GM18873 (cell line): ENCODE results near the gene RPL27A.
"Not testable (repeated sequence)": the region's sequence is repeated elsewhere in the genome, so short reads cannot be mapped to it uniquely, and the experiment has no call there.

ENCODE experiments used
- ATAC-seq: cut with Tn5 transposase; IDR thresholded peaks from one replicate; pipeline ENCODE4 v1.9.1; 2021; ENCODE audit warnings: mild to moderate bottlenecking, moderate library complexity, moderate number of reproducible peaks; ENCODE audit not compliant: unreplicated experiment, low FRiP score

The RPL27A gene

DNA sequence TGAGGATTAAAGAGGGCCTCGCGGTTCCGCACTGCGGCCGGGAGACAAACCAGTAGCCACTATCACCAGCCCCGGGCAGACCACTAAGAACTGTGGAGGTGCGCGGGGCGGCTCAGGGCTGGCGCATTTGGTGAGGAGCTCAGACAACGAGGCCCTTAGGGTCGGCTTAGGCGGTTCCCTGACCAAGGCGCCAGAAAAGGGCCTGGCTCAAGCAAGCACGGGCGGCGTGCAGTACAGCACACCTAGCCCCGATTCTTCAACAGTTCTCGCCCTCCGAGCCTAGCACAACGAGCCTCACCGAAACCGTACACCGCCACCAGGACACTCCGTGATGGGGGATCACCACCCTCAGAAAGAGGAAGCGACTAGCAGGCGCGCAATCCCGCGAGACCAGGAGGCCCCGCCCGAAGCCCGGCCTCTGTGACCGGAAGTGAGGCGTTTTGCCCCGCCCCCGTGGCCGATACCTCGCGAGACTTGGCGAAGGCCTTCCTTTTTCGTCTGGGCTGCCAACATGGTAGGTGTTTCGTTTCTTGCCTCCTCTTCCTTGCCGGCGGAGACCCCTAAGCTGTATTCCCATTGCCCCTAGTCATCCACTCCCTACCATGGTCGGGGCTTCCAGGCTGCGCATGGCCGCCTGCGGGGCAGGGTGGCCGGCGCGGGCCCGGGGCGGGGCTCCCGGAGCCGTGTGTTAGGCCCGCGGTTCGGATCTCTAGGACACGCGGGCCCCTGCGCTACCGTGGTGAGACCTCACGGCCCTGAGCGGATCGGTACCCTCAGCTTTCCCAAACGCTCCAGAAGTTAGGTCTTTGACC is at the start of gene RPL27A, which contains the start of gene TRIM66:
Gene RPL27A (plus strand): TSS at position 490 of the 812 bp plus-strand sequence. CDS start 22 bp downstream, at position 512.
Gene TRIM66 (minus strand): TSS at position 363 of the 812 bp plus-strand sequence. CDS start 10,391 bp downstream, outside the sequence.
- peak; percentile 92 for ATAC-seq

DNA sequence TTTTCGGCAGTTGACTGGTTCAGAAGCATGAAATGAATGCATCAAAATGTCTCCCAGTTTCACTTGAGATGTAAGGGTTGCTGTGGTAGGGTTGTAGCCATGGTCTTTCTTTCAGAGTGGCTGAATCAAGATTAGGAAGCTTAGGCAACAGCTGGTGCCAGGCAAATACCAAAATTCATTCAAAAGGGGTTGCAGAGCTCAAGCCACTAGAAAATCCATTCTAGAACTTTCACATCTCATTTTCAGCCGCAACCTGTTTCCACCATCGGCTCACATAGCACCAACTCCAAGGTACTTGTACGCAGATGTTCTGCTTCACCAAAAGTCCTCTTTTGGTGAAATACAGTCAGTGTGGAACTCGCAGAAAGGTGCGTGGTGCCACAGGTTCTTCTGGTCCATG is 48.1 kb upstream of the RPL27A start:
- ATAC-seq: no peak

DNA sequence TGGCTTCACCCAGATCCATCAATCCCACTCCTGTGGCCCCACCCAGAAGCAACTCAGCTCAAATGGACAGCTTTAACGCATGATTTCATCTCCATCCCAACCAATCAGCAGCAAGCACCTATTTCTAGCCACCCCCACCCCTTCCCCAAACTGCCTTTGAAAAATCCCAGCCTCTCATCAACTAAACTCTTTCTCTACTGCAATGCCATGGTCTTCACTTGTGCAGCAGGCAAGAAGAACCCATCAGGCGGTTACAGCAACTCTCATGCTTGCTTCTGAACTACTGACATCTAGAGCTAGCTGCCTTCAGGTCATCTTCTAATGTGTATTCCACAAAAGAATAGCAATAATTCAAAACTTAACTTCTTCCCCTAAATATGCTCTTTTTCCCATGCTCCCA is 46.5 kb upstream of the RPL27A start:
- ATAC-seq: no peak

DNA sequence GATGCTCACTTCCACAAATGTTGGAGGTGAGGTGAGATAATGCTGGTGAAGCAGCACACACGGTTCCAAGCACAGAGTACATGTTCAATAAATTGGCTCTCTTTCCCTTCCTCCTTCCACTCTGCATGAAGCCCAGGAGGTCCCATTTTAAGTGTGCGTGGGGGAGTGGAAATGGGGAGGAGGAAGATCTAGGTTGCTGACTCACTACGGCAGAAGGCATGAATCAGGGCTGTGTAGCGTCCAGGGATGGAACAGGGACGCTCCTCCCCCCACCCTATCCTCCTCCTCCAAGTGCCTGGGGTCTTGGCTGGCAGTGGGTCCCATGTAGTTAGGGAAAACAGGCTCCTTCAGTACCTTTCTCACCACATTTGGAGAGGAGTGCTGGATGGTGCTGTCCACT is 44.3 kb upstream of the RPL27A start:
- no peak for ATAC-seq

DNA sequence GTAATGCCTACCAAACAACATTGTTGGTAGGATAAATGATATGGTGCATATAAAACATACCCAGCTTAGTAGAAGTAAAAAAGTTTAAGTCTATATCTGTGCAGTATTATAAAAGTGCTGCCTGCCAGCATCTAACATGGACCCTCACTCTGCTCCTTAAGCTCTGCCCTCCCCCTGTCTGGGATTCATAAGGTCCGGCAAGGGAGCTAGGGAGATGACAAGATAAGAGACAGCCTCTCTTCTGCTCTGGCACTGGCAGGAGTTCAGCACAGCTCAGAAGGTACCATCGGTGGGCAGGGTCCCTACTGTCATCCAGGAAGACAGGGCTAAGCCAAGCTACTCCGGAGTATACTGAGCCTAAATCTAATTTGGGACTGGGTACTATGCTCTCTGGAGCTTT is 42.9 kb upstream of the RPL27A start:
- ATAC-seq: no peak

DNA sequence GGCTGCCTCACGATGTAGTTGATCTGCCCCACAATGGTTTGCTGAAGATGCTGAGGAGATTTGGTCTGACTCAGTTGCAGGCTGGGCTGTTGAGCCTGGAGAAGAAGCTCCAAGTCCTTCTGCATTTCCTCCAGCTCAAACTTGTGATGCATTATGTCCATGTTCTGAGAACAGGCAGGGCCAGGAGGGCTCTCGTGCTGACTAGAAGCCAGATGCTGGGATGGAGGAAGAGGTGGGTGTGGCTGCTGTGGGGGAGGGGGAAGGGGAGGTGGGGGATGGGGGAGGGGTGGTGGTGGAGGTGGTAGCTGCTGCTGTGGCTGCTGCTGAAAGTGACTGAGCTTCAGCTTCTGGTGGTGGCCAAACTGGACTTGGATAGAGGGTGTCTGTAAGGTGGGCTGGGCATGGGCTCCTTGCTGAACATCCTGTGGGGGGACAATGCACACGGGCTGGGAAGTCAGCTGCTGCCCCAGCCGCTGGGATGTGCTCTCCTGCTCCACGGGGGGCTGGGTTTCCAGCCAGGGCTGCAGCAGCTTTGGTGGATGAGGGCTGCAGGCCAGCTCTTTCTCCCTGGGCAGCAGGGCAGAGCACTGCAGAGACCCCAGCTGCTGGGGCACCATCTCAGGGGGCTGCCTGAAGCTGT is 42.2 kb upstream of the RPL27A start:
- ATAC-seq: no peak

DNA sequence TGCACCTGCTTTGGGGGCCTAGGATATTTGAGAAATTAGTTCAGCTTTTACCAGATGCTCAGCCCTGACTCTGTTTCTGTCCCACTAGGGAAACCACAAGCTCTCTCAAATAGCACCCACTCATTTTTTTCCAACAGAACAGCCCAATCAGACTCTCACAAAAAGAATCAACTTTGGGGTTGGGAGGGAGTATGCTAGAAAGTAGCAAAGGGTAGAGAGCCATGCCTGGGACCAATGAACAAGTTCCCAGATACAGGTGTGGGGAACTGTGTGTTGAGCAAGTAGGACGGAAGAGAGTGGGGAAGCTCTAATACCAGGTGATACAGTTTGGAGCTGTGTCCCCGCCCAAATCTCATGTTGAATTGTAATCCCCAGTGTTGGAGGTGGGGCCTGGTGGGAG is 41.3 kb upstream of the RPL27A start:
- no peak for ATAC-seq

DNA sequence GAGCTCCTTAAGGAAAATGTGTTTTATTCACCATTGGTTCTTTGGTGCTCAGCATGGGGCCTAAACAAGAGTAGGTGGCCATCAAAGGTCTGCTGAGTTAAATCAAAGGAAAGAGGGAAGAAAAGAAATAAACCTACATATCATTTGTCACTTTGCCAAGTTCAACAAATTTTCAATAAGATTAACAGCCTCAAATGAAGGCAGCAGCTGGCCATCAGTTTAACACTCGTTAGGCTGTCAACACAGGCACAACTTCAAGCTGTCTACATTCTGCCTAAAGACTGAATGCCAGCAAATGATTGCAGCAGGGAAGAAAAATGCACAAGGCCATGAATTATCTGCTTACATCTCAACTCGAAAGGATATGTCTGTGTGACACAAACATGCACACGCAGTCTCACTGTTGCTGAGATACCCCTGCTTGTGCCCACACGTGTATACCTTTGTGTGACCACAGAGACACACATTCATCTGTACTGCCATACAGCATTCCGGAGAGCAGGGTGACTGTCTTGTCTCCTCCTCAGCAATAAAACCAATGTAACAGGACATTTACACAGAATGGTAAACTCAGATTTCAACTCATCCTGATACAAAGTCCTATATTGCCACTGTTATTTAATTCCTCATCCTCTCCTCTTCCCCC is 40.3 kb upstream of the RPL27A start:
- ATAC-seq: no peak

DNA sequence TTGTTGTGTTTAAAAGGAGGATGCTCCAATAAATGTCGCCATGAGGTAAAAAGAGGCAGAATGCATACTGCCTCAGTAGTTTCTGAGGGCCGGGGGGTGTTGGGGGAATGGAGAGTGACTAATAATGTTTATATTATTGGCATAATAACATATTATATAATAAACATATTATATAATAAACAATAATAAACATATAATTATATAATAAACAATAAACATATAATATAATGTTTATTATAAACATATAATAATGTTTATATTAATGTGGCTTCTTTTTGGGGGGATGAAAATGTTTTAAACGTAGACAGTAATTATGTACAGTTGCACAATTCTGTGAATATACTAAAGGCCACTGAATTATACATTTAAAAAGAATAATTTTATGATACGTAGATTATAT is 35.7 kb upstream of the RPL27A start:
- no peak for ATAC-seq

DNA sequence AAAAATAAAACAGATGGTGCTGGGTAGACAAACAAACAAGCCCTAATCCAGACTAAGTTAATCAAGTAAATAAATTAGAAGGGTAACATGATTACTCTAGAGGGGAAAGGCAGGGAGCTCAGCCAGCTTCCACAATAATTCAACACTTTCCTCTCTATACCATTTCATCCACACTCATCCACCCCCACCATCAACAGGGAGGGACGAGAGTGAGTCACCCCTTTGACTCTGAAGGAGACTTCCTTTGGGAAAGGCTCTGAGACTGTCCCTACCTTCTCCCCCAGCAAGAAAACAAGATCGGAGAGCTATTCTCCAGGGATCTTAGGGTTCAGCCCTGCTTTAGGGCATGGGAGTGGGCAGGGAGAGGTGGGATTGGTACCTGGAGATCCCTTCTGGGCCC is 33.2 kb upstream of the RPL27A start:
- no peak for ATAC-seq

DNA sequence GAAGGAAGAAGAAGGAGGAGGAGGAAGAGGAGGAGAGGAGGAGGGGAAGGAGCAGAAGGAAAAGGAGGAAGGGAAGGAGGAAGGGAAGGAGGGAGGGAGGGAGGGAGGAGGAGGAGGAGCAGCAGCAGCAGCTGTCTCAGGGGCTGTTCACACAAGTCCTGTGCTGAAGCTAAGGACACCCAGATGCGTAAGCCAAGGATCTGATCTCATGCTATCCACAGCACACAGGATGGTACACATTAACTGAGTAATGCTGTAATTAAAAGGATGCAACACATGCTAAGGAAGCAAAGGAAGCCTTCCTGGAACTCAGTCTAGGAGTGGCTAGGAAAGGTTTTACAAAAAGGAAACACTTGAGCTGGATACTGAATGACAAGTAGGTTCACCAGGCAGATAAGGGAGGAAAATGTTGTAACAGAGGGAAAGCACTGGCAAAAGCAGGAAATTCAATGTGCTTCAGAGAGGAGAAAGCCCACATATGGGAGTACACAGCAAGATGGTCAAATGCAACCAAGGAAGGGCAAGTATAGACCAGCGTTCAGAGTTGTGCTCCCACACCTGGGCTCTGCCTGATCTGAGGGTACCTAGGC is 32.1 kb upstream of the RPL27A start:
- ATAC-seq: no peak

DNA sequence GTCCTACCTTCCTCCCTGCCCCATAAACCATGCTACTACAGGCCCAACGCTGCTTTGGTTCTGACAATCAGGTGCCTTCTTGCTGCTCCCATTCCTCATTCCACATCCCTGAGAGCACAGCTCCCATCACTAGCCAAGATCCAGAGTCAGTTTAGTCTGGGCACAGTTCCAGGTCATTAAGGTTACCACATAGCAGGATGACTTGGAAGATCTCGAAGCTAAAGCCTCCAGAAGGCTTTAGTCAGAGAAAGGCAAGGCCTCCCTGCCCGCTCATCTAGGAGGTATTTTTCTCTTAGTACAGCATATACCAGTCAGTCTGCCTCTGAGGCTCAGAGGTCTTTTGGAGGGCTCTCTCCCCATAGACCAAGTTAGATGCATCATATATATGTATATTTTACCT is 30.5 kb upstream of the RPL27A start:
- ATAC-seq: no peak

DNA sequence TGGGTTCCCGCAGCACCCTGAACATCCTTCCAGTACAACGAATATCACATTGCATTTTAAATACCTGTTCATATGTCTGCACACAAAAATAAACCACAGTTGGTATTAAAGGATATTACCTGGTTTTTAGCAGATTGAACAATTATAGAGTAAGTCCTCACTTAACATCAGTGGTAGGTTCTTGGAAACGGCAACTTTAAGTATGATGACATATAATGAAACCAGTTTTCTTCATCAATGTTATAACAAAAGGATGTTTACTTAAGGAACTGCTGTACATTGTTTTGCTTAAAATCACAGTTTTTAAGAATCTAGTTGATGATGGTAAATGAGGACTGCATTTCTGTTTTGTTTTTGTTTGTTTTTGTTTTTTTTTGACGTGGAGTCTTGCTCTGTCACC is 28.1 kb upstream of the RPL27A start:
- no peak for ATAC-seq

DNA sequence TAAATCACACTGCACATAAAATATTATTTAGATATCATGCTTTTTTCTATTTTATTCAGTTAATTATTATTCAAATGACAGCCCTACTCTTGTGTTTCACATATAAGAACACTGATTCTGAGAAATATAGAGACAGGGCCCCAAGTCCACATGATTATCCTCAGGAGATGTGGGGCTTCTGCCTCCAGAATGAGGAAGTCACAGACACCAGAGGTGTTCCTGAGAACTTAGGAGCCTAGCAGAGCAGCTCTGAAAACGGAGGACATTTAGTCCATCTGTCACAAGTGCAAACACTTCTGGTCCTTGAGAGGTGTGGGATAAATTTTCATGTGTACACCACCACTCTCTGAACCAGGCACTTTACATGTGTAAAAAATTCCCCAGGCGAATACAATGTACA is 26.3 kb upstream of the RPL27A start:
- ATAC-seq: no peak

DNA sequence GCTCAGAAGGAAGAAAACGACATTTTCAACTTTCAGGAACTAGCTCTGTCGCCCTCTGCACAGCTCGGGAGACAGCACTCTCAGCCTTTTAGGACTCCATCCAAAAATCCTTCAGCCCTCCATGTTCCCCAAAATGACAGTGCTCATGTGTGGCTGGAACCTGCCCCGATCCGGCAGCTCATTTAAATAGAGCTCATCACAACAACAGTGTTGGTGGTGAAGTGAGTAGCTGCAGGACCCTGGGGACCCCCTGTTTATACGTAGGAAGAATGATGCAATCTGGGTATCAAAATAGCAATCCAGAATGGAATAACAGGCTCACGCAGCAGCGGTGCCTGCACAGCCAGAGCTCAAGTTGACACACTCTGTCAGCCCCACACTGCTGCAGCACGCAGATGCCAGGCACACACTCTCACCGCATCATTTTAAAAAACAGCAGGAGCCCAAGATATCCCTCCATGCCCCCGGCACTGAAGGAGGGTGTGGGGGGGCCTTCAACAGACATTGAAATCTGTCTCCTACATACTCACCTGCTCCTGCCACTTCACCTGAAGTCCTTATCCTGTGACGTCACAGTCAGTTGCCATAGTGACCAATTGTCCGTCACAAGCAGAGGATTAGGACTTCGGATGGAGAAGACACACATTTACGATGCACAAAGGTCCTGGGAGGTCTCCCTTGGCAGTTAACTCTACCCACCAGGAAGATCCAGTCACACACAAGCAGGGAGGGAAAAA is 24.1 kb upstream of the RPL27A start:
- ATAC-seq: no peak

DNA sequence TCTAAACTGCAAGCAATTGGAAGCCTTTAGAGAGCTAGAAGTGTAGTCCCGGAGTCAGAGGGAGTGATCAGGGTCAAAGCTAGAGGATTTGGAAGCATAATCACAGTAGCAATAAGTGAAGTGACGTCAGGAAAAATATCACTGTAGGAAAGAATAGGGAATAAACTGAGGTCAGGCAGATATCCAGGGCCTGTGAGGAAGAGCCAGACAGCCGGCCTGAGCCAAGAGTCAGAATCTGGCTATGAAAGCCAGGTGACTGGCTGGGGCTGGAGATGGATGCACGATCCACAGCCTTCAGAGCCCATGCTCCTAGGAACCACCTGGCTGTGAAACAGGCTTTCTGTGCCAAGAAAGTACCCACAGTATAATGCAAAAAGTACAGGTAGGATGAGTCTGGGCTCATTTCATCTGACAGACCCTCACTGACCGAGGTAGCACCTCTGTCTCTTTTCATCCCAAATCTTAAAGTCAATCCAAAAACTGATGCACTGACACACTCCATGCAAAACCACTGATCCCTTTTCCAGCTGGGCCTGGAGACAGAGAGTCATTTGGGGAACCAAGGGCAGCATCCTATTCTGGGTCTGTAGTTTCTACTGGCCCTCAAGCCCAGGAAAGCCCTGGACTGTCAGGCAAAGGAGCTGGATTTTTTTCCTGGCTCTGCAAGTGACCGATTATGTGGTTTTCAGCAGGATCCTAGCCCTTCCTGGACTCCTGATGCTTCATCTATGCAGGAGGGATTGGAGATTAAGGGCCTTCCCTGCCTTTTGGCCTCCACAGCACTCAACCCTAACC is 21.4 kb upstream of the RPL27A start:
- no peak for ATAC-seq

DNA sequence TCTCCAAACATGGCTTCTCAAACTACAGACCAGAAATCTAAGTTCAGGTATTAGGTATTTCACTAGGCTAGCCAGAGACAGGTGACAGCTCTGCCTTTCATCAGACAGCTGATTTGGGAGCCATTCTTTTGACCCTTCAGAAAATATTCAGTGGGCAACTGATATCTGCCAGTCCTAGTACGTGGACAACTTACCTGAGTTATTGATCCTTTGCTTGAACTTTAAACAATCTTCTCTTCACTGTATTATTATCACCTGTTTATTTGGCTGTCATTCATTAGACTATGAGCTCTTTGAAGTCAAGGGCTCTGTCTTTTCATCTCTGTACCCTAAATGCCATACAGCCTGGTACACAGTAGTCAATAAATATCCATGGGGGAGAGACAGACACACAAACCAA is 17.4 kb upstream of the RPL27A start:
- ATAC-seq: no peak

DNA sequence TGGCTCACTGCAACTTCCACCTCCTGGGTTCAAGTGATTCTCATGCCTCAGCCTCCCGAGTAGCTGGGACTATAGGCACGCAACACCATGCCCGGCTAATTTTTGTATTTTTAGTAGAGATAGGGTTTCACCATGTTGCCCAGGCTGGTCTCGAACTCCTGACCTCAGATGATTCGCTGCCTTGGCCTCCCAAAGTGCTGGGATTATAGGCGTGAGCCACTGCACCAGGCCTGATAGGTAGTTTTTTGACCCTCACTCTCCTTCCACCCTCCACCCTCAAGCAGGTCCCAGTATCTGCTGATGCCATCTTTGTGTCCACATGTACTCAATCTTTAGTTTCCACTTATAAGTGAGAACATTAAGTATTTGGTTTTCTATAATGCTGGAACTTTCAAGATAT is 12.5 kb upstream of the RPL27A start:
- not testable (repeated sequence) for ATAC-seq

DNA sequence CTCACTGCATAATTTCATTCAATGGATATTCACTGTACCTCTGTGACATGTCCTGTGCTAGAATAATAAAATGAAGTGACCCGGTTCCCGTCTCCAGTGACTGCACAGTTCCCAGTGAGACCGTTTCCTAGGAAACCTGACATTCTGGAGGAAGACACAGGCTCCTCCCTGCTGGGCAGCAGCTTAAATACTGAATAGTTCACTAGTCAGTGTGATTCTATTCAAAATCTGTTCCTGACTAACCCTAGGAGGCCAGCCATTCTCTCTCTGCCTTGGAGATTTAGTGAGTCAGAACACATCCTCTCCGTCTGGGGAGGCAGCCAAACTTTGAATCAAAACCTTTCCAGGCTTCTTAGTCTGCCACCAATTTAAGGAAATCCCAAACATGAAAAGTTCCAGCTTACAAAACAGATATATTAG is 11.4 kb upstream of the RPL27A start:
- no peak for ATAC-seq

DNA sequence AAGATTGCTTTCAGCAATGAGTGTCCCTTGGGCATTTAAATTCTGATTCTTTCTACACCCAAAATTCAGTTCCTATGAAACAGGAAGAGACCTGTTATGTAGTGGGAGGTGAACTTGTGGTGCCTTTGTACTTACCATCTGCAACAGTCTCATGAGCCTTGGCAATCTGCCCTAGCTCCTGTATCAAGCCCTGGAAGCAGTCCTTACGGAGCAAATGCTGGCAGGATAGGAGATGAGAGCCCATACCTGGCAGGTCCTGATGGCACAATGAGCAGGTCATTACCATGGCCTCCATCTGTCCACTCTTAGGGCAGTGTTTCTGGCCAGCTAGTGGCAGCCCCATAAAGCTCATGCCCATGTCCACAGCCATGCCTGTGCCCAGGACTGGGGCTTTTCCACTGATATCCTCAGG is 10.9 kb upstream of the RPL27A start:
- ATAC-seq: no peak
